Measurements from ENCODE around the gene FILIP1L.

Gene FILIP1L

DNA sequence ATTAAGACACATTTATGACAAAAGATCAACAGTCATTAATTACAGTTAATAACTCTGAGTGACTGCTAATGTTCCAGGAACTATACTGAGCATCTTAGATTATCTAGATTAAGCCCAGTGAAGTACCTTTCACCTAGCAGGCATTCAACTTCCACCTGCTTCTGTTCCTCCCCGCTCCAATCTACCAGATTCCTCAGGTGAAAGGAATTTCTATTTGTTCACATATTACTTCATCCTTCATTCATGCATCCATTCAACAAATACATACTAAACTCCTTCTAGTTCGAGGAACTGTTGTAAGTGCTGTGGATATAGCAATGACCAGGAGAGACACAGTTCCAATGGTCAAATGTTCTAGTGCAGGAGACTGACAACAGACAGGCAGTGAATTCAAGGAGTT is 139.3 kb downstream of the FILIP1L start:
- DNase-seq (ENCODE audit: low spot score): no peak

- no peak for DNase-seq (ENCODE audit: low spot score)
Measured at GRCh38 chr3:99972380-99973104, 141.8 kb downstream of the FILIP1L start.

- no peak for DNase-seq (ENCODE audit: low spot score)
Measured at GRCh38 chr3:99971761-99972160, 142.5 kb downstream of the FILIP1L start.

- DNase-seq (ENCODE audit: low spot score): no peak
Measured at GRCh38 chr3:99970198-99970597, 144.1 kb downstream of the FILIP1L start.

GRCh38 chr3:99969136-99969535 is 145.2 kb downstream of the FILIP1L start:
- DNase-seq (ENCODE audit: low spot score): no peak

DNA sequence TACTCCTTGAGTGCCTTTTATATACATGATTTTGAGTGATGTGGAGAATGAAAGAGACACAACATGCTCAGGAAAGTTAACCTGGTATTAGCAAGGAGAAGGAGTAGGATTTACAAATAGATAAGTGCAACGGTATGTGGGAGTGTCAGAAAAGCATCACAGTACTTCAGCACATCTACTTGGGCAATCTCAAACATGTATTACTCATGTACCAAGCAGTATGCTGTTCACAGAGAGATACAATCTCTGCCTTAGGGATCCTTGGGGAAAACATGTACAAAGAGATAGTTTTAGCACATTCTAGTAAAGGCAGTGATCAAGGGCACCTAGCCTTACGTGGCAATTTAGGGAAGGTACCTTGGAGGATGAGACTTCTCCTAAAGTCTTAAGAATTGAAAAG is 146.5 kb downstream of the FILIP1L start:
- no peak for DNase-seq (ENCODE audit: low spot score)

DNA sequence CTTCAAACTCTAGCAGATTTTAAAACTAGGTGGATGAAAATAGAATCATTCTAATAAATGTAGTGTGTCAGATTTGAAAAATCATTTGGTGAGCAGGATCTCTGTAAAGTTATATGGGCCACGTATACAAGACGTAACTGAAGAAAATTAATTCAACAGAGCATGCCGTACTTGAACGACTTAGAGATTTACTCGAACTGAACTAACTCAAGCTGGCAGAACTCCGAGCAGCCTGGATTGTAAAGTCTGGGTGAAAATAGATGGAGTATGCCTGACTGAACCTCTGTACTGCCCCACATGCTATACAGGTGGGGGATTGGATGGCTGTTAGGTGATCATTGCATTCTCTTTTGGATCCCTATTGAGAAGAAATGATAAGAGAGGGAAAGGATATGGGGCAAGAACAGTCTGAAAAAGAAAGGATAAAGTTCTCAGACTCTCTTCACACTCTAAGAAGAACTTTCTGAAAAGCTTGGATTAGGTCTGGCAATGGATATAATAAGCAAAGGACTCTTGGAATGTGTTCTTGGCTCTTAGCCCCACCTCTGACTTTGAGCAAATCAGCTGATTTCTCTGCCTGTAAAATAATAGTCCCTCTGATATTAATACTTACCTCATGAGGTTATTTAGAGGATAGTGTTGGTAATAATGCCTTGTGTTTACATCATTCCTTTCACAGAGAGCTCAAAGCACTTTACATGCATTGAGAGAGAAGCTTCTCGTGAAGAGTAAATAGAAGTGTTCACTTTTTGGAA is 147.5 kb downstream of the FILIP1L start:
- DNase-seq (ENCODE audit: low spot score): no peak

- DNase-seq (ENCODE audit: low spot score): no peak
Measured at GRCh38 chr3:99965681-99966408, 148.5 kb downstream of the FILIP1L start.

DNA sequence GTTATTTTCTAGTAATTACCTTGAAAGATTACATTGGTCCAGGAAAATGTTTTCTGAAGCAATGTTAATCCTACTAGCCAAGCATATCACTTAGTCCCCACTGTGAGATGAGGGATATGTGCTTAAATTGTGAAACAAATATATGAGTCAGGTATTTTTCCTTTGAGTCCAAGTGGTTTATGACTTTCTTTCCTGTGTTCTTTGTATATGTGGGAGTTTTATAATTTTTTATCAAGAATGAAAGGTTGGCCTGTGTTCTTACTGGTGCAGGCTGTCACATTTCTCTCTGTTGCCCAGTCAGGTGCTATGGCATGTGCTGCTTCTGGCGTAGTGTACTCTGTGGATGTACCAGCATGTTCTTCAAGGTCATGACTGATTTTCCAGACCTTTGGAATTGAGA is 149.2 kb downstream of the FILIP1L start:
- DNase-seq (ENCODE audit: low spot score): no peak

- no peak for DNase-seq (ENCODE audit: low spot score)
Measured at GRCh38 chr3:99962703-99963102, 151.6 kb downstream of the FILIP1L start.

GRCh38 chr3:99961756-99962515 is 152.4 kb downstream of the FILIP1L start:
- DNase-seq (ENCODE audit: low spot score): no peak

- DNase-seq (ENCODE audit: low spot score): no peak
Measured at GRCh38 chr3:99960941-99961340, 153.4 kb downstream of the FILIP1L start.

DNA sequence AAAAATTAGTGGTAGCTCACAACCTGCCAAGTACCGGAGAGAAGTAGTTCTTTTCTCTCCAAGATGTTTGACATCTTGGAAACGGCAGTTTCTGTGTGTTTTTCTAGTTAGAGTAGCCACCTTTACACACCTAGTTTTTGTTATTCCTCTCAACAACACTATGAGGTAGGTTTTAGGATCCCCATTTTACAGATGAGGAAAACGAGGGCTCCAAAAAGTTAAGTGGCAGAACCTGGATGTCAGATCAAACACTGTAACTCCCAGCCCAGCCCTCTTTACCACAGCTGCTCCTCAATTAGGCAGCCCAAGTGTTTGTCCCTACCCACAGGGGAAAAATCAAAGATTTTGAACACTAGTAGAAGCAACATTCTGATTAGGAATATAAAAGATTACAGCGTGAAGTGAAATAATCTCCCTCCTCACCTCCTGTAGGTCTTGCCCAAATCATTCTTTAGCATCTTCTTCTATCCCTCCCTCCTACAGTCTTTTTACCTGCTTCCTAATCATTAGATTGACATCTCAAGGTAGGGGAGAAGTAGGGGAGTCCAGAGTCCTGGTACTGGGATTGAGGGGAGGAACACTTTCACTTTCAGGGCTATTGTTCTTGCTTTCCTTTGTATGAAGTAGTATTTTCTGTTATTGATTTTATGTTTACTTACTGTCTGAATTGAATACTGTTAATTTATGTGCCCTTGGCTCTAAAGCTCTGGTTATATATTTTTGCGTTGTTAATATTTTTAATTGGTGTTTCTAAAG is 154.0 kb downstream of the FILIP1L start:
- no peak for DNase-seq (ENCODE audit: low spot score)

GRCh38 chr3:99958222-99958912 is 155.9 kb downstream of the FILIP1L start:
- DNase-seq (ENCODE audit: low spot score): no peak

DNA sequence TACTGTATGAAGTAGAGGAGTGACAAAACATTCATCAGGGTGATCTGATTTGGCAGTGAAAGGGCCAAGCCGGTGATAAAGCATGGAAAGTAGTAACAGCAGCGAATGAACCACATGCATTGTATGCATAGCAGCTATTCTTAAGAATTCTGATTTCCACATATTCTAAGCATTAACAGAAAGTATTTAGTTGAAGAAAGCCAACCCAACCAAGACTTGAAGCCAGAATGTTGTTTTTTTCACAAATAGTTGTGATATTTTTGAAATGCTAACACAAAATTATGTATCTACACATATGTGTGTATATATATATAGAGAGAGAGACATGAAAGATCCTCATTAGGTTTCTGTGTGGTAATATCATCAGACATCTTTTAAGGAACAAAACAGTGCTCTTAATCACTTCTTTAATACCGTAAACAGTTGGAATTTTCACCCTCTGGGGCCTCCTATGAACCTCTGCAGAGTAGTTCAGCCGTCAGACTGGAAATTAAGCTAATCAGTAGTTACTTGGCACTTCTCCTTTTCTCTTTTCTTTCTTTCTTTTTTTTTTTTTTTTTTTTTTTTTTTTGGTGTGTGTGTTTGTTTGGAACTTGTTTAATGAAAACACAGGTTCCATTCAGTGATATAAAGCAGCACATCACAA is 157.0 kb downstream of the FILIP1L start:
- no peak for DNase-seq (ENCODE audit: low spot score)

DNA sequence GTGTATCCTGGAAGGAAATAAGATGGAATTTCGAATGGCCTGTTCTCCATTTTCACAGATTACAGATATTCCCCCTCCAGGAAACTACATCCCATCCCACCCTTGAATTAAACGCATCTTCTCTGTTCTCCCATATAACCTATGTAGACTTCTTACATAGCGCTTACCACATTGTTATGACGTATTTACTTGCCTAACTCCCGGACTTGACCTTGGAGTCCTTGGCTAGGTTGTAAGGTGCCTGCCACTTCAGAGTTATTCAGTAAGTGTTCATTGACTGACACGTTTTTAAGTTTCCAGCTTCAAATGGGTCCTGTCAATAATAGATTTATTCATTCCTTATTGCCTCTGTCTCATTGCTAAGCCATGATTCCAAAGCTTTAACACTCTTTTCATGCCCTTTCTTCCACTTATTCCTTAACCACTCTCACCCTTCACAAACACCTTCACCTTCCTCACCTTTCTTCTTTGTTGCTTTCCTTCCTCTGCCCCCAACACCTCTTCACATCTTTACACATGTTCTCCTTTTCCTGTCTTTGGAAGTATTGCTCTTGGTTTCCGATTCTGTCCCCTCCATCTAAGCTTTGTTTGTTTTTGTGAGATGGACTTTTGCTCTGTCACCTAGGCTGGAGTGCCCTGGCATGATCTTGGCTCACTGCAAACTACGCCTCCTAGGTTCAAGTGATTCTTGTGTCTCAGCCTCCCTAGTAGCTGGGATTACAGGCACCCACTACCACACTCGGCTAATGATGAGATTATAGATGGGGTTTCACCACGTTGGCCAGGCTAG is 158.3 kb downstream of the FILIP1L start:
- no peak for DNase-seq (ENCODE audit: low spot score)

GRCh38 chr3:99954914-99955644 is 159.2 kb downstream of the FILIP1L start:
- DNase-seq (ENCODE audit: low spot score): no peak

- DNase-seq (ENCODE audit: low spot score): no peak
Measured at GRCh38 chr3:99953596-99953995, 160.7 kb downstream of the FILIP1L start.

- DNase-seq (ENCODE audit: low spot score): no peak
Measured at GRCh38 chr3:99952306-99952705, 162.0 kb downstream of the FILIP1L start.
